Tibial nerve (tissue), 4 donors: ENCODE measurements around the gene ECEL1. TPM values are rescaled to one million over a fixed set of nuclear protein-coding genes. Genes with fewer than 3 reads are reported as not detected.
"Not testable (repeated sequence)": the region's sequence is repeated elsewhere in the genome, so short reads cannot be mapped to it uniquely, and the experiment has no call there.

Experiments
- DNase-seq, 2 donors: peaks; one replicate each; pipeline ENCODE4 v3.0.0-alpha.2; 2019; ENCODE audit warnings: low spot score in 2 of 2
- H3K27ac ChIP-seq, 4 donors: fragments of 200-600 bp; sonication (generic) in 3 of 4; one replicate each; pipeline ENCODE4 v1.5.1; 2017 to 2019; ENCODE audit warnings: mild to moderate bottlenecking in 1 of 4
- H3K27me3 ChIP-seq, 2 donors: fragments of 200-600 bp; sonication (generic) in 1 of 2; one replicate each; pipeline versions ENCODE4 v1.5.1 to v1.6.0; 2017 to 2019
- H3K36me3 ChIP-seq, 3 donors: fragments of 200-600 bp; sonication (generic); one replicate each; pipeline ENCODE4 v1.5.1; 2018 to 2019
- H3K4me1 ChIP-seq, 4 donors: fragments of 200-600 bp; sonication (generic) in 3 of 4; one replicate each; pipeline ENCODE4 v1.5.1; 2017 to 2019
- H3K4me3 ChIP-seq, 4 donors: fragments of 200-600 bp; sonication (generic) in 3 of 4; one replicate each; pipeline ENCODE4 v1.5.1; 2017 to 2019; ENCODE audit warnings: mild to moderate bottlenecking in 1 of 4, moderate library complexity in 1 of 4
- H3K9me3 ChIP-seq, 4 donors: fragments of 200-600 bp; sonication (generic) in 3 of 4; one replicate each; pipeline ENCODE4 v1.5.1; 2017 to 2019
- EP300 ChIP-seq, 2 donors: sonication (generic); formaldehyde crosslinking; IDR thresholded peaks; one replicate each; pipeline ENCODE4 v1.6.1; 2017; ENCODE audit warnings: antibody characterized with exemption in 2 of 2, mild to moderate bottlenecking in 1 of 2
- POLR2A ChIP-seq, 2 donors: fragments of 450-650 bp; IDR thresholded peaks; one replicate each; pipeline ENCODE4 v1.6.1; 2017; ENCODE audit warnings: antibody characterized with exemption in 2 of 2, mild to moderate bottlenecking in 2 of 2, moderate library complexity in 2 of 2
- WGBS, 2 donors: methylation state at CpG; one replicate each; pipeline ENCODE4 v1.1.5; 2018; 5-methylcytosine and 5-hydroxymethylcytosine counted together
- total RNA-seq, 4 donors: library from RNA; depleted of rRNA; stranded (reverse); fragments of >200 nt; gene quantifications; one replicate each; pipeline ENCODE4 v1.1.0, GENCODE V29; 2016
- TF ChIP-seq, protein P1 (sequence below), 5 experiments: fragments of 200-600 bp in 3 of 5; fragments of 450-650 bp in 2 of 5; sonication (generic) in 3 of 5; IDR thresholded peaks; one replicate each; pipeline ENCODE4 v1.5.1; 2016 to 2019; ENCODE audit warnings: antibody characterized with exemption in 5 of 5, mild to moderate bottlenecking in 3 of 5, moderate library complexity in 2 of 5

The ECEL1 gene
- total RNA-seq, 4 donors from 2014 or later = 1.0 to 7.3 (median 1.8) TPM; not detected in 1

DNA sequence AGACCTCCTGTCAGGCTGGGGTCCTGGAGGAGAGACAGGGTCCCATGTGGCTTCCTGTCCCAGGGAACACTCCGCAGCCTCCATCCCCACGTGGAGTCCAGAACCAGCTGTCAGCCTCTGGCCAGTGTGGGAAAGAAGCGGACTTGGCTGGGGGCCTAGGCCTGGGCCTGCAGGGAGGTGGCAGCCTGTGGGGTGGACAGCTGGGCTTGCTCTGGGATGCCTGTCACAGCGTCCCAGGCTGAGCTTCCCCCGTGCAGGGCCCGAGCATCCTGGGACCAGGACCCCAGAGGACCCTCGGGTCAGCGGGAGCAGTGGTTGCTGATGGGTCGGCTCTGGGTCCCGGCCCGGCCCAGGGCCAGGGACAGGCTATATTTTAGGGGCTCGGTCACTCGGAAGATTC lies 45.2 kb downstream of the ECEL1 start:
- not testable (repeated sequence) for H3K9me3 ChIP-seq, H3K27me3 ChIP-seq, H3K4me3 ChIP-seq, H3K36me3 ChIP-seq, H3K4me1 ChIP-seq, H3K27ac ChIP-seq, DNase-seq
- 74 to 88% methylated on average over 3 to 11 of the region's 13 CpGs for WGBS, 2 donors

DNA sequence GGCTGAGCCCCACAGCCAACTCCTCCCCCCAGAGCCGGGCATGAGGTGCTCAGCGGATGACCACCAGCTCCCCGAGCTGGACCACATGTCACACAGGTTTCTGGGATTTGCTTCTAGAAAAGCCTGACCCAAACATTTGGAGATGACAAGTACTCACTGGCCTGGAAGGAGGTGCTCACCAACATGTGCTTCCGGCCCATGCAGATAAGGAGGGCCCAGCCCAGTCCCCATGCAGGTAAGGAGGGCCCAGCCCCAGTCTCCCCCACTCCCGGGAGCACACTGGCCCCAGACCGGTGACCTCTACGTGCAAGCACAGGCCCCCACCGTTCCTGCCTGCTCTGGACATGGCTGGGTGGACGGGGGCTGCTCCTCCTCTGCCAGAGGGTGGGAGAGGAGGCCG lies 45.7 kb downstream of the ECEL1 start:
- H3K9me3 ChIP-seq, H3K27me3 ChIP-seq, DNase-seq, H3K27ac ChIP-seq, H3K4me1 ChIP-seq, H3K36me3 ChIP-seq, H3K4me3 ChIP-seq: not testable (repeated sequence)
- WGBS, 2 donors = 72 to 79% methylated on average over 3 of the region's 10 CpGs

DNA sequence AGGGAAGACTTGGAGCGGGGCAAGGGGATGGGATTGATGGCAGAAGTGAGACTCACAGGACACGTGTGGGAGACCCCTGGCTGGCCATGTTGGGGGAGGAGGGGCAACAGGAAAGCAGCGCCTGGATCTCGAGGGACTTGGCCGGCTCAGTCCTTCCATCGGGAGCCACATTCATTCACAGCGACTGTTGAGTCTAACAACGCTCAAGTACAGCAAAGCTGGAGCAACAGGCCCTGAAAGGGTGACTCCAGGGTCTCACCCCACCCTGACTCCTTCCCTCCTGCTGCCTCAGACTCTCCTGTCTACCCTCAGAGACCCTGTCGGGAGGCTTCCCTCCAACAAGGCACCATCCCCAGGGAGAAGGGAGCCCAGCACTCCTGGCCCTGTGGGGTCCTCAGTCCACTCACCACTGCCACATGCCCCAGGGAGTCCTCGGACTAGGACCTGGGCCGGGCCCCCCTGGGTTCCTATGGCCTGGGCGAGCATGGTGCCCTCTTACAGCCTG lies 46.4 kb downstream of the ECEL1 start:
- Histone ChIP-seq H3K36me3 (no peaks in the 10 kb centered on the region), H3K9me3 (no peaks in the 10 kb centered on the region), H3K4me3 (no peak overlapping the region), H3K4me1 (no peaks in the 10 kb centered on the region), H3K27ac (no peak overlapping the region), H3K27me3 (no peaks in the 10 kb centered on the region)
- TF ChIP-seq, protein P1, sequence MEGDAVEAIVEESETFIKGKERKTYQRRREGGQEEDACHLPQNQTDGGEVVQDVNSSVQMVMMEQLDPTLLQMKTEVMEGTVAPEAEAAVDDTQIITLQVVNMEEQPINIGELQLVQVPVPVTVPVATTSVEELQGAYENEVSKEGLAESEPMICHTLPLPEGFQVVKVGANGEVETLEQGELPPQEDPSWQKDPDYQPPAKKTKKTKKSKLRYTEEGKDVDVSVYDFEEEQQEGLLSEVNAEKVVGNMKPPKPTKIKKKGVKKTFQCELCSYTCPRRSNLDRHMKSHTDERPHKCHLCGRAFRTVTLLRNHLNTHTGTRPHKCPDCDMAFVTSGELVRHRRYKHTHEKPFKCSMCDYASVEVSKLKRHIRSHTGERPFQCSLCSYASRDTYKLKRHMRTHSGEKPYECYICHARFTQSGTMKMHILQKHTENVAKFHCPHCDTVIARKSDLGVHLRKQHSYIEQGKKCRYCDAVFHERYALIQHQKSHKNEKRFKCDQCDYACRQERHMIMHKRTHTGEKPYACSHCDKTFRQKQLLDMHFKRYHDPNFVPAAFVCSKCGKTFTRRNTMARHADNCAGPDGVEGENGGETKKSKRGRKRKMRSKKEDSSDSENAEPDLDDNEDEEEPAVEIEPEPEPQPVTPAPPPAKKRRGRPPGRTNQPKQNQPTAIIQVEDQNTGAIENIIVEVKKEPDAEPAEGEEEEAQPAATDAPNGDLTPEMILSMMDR (IDR thresholded peaks at IDR 0.05) = no peak
- TF ChIP-seq EP300 (IDR thresholded peaks at IDR 0.05) (no peak), POLR2A (IDR thresholded peaks at IDR 0.05) (no peak)
- WGBS, 2 donors = 73 to 74% methylated on average over 8 to 12 of the region's 12 CpGs
- DNase-seq = no peak

DNA sequence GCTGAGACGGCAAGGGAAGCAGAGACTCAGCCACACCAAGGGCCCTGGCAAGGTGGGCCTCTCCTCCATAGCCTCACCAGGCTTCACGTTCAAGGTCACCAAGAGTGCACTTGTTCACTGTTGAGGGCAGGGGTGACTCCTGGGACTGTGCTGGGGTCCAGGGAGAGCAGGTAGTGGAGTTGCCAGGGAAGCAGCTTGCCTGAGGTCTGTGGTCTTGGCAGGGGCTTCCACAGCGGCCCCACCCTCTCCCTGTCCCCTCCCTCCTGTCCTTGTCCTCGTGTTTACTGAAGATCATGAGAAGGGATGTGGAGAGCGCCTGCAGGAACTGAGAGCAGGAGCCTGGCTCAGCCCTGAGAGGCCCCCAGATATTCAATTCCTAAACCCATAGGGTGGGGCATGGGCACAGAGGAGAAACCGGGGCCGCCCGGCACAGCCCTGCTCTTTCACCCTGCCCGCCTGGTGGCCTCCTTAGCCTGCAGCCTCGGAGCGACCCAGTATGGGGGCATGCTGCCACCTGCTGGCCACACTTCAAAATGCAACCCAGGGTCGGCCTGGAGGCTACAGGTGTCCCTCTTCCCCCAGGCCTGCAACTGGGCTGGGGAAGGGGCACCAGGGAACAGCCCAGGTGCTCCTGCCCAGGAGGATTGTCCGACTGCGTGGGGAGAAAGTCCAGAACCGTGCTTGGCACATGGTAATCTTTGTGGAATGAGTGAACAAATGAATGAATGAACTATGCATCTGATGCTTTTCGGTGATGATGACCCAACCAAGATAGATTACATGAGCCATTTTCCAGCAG lies 47.2 kb downstream of the ECEL1 start:
- TF ChIP-seq, protein P1 (IDR thresholded peaks at IDR 0.05) = peak; percentile 81 to 94 (median 90)
- H3K4me1 ChIP-seq, H3K36me3 ChIP-seq, H3K27ac ChIP-seq, H3K4me3 ChIP-seq, H3K9me3 ChIP-seq, H3K27me3 ChIP-seq: not testable (repeated sequence)
- DNase-seq = peak; percentile 64 to 88
- WGBS, 2 donors = 21 to 27% methylated on average over 10 to 15 of the region's 16 CpGs

DNA sequence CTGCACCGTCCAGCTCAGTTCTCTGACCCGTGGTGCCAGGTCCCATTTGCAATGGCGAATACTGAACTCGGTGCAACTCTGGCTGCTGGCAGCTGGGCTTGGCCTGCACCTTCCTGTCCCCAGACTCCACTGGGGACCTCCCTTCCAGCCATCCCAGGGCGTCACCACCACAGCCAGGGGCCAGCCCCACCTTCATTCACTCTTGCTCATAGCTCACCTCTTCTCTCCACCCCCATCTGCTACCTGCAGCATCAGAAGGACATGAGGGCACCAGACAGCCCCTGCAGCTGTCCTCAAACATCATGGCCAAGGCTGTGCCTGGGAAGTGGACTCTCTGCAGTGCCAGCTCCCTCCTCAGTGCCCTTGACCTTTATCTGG lies 47.9 kb downstream of the ECEL1 start:
- 27 to 30% methylated on average over 3 to 5 of the region's 5 CpGs for WGBS, 2 donors
- Histone ChIP-seq H3K9me3 (no peaks in the 10 kb centered on the region), H3K36me3 (no peaks in the 10 kb centered on the region), H3K27ac (no peak overlapping the region), H3K4me3 (no peak overlapping the region), H3K27me3 (no peaks in the 10 kb centered on the region), H3K4me1 (no peaks in the 10 kb centered on the region)
- DNase-seq = no peak
- TF ChIP-seq, protein P1 (IDR thresholded peaks at IDR 0.05) = peak in 1 of 5 experiments; percentile 31
- TF ChIP-seq EP300 (IDR thresholded peaks at IDR 0.05) (no peak), POLR2A (IDR thresholded peaks at IDR 0.05) (no peak)

DNA sequence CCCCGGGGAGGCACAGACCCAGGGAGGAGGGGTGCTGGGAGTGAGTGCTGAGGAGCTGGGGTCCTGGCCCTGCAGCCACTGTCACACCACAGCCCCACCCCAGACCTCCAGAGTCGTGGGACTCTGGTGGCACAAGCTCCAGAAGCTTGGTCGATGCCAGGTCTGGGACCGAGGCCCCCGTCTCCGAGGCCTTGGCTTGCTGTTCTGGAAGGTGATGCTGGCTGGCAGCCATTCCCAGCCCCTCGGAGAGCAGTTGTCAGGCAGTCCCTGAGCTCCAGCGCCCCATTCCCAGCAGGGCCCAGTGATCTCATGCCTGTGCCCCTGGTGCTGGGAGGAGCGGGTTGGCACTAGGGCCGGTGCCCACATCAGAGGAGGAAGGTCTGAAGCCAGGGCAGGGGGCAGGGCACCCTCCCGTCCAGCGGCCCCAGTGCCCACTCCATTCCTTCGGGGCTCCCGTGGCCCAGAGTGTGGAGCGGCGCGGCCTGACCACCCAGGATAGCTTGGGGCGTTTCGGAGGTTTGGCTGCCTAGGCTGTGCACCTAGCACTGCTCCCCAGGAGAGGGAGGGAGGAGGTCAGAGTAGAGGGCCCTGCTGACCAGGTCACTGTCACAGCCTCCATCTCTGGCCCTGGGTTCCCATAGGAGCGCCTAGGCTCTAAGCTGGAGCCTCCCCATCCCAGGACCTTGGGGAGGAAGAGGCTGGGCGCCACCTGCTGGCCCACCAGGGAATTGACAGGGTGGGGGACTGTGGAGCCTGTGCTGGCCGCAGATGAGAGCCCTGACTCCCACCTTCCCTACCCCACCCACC lies 48.5 kb downstream of the ECEL1 start:
- no peak for DNase-seq

More for the DNA sequence above, 48.5 kb downstream of the ECEL1 start:
- Histone ChIP-seq H3K9me3 (no peaks in the 10 kb centered on the region), H3K27me3 (no peaks in the 10 kb centered on the region), H3K4me1 (no peaks in the 10 kb centered on the region), H3K4me3 (no peak overlapping the region), H3K36me3 (no peaks in the 10 kb centered on the region), H3K27ac (no peak overlapping the region)
- TF ChIP-seq POLR2A (IDR thresholded peaks at IDR 0.05) (no peak), EP300 (IDR thresholded peaks at IDR 0.05) (no peak)
- TF ChIP-seq, protein P1 (IDR thresholded peaks at IDR 0.05) = peak; percentile 22 to 65 (median 36)
- 66 to 71% methylated on average over 7 to 12 of the region's 22 CpGs for WGBS, 2 donors
